Spleen (tissue), 11 donors: ENCODE data around the gene SOD2. TPM values are rescaled to one million over a fixed set of nuclear protein-coding genes. Genes with fewer than 3 reads are reported as not detected.
"Not testable (repeated sequence)": the region's sequence is repeated elsewhere in the genome, so short reads cannot be mapped to it uniquely, and the experiment has no call there.

Experiments
- DNase-seq: peaks from one replicate; pipeline ENCODE4 v3.0.0-alpha.2; 2020
- H3K27ac ChIP-seq, 8 donors: fragments of 200-600 bp; sonication (generic) in 7 of 8; 1 replicate in 4 of 8; 2 replicates in 4 of 8; pipeline versions ENCODE4 v1.5.0 to v1.8.0; 2016 to 2021; ENCODE audit warnings: inconsistent platforms in 4 of 8, mild to moderate bottlenecking in 4 of 8, moderate library complexity in 1 of 8
- H3K27me3 ChIP-seq, 7 donors: fragments of 200-600 bp; sonication (generic) in 6 of 7; replicated peaks in 1 of 7; 1 replicate in 4 of 7; 2 replicates in 3 of 7; pipeline versions ENCODE4 v1.5.0 to v1.8.0; 2016 to 2021; ENCODE audit warnings: inconsistent platforms in 3 of 7, mild to moderate bottlenecking in 1 of 7
- H3K36me3 ChIP-seq, 6 donors: fragments of 200-600 bp; sonication (generic) in 5 of 6; 1 replicate in 4 of 6; 2 replicates in 2 of 6; pipeline versions ENCODE4 v1.5.0 to v1.8.0; 2016 to 2021; ENCODE audit warnings: inconsistent platforms in 2 of 6
- H3K4me1 ChIP-seq, 6 donors: fragments of 200-600 bp; sonication (generic) in 5 of 6; 1 replicate in 3 of 6; 2 replicates in 3 of 6; pipeline versions ENCODE4 v1.5.0 to v1.8.0; 2016 to 2021; ENCODE audit warnings: inconsistent platforms in 3 of 6
- H3K4me3 ChIP-seq, 8 donors: fragments of 200-600 bp; sonication (generic) in 7 of 8; 1 replicate in 4 of 8; 2 replicates in 4 of 8; pipeline versions ENCODE4 v1.5.0 to v1.8.0; 2016 to 2021; ENCODE audit warnings: inconsistent platforms in 4 of 8, mild to moderate bottlenecking in 4 of 8, moderate library complexity in 2 of 8
- H3K9me3 ChIP-seq, 8 donors: fragments of 200-600 bp; sonication (generic) in 7 of 8; 1 replicate in 4 of 8; 2 replicates in 4 of 8; pipeline versions ENCODE4 v1.5.0 to v1.8.0; 2016 to 2021; ENCODE audit warnings: inconsistent platforms in 4 of 8
- CTCF ChIP-seq, 11 experiments: fragments of 200-600 bp in 7 of 11; fragments of 450-650 bp in 4 of 11; sonication (generic) in 4 of 11; IDR thresholded peaks in 8 of 11; conservative IDR thresholded peaks in 3 of 11; 1 replicate in 7 of 11; 2 replicates in 4 of 11; pipeline versions ENCODE4 v1.4.0 to v1.8.0; 2016 to 2021; ENCODE audit warnings: antibody characterized with exemption in 11 of 11, inconsistent platforms in 4 of 11, mild to moderate bottlenecking in 1 of 11
- POLR2A ChIP-seq, 3 donors: fragments of 450-650 bp; IDR thresholded peaks; one replicate each; pipeline ENCODE4 v1.5.1; 2017; ENCODE audit warnings: antibody characterized with exemption in 3 of 3, mild to moderate bottlenecking in 1 of 3
- POLR2AphosphoS5 ChIP-seq, 3 donors: sonication (generic); formaldehyde crosslinking; IDR thresholded peaks; one replicate each; pipeline ENCODE4 v1.5.1; 2017; ENCODE audit warnings: antibody characterized with exemption in 3 of 3
- WGBS, 5 donors: extraction: QIAGEN DNeasy Blood & Tissue Kit in 3 of 5; methylation state at CpG; one replicate each; pipeline versions ENCODE4 v1.1.5 to v1.1.7; 2013 to 2018; 5-methylcytosine and 5-hydroxymethylcytosine counted together
- intact Hi-C: fragments of 100-400 bp; cut with DNase I; formaldehyde crosslinking; loops from one replicate; pipeline ENCODE4 v1.15.0; 2023; ENCODE audit warnings: low total_unique reads
- polyA plus RNA-seq, 3 donors: library from polyadenylated mRNA; stranded (reverse); fragments of 200-250 nt; gene quantifications; one replicate each; pipeline ENCODE4 v1.2.1, GENCODE V29; 2013
- total RNA-seq, 7 donors: library from RNA; depleted of rRNA in 3 of 7; stranded (reverse); fragments of >200 nt in 3 of 7; fragmentation: NEBNext Ultra II Directional in 4 of 7; extraction: Animal tissue kit (Norgen Biotek cat#: 25700) in 4 of 7; gene quantifications; one replicate each; pipeline versions ENCODE4 v1.1.0 to v1.2.1, GENCODE V29; 2016 to 2021
- donor health status: healthy with polysubstance abuse.
- donor health status: DM: no; HTN: no; CAD: no; lungs with moderate emphysema.
- donor health status: DM: no; HTN: no; CAD: no.
- donor health status: Bipolar disorder and iron deficiency.
- donor health status: healthy.
- donor health status: DM: no; HTN: no; CAD: no.
- donor health status: DM: yes; HTN: yes; CAD: no.

Gene SOD2
- total and polyA plus RNA-seq, 10 donors, result 60.3 to 463 (median 249) TPM

GRCh38 chr6:159736908-159737307 lies 43.9 kb upstream of the SOD2 start:
- no peak overlapping the region for H3K4me3 ChIP-seq
- H3K9me3 ChIP-seq, result no peaks in the 10 kb centered on the region
- WGBS, 5 donors, result 82 to 94% (median 92%) methylated on average over 7 of the region's 7 CpGs
- TF ChIP-seq POLR2AphosphoS5 (IDR thresholded peaks at IDR 0.05), result no peak
- no peak for TF ChIP-seq POLR2A (IDR thresholded peaks at IDR 0.05)
- no peak for TF ChIP-seq CTCF (IDR thresholded peaks at IDR 0.05 in 8 of 11, conservative IDR thresholded peaks at IDR 0.05 in 3 of 11)
- H3K27me3 ChIP-seq, result no peaks in the 10 kb centered on the region
- H3K27ac ChIP-seq, result peak overlapping the region in 1 of 8 donors; percentile 64
- peaks cover 11 to 98% (median 81%) of the 10 kb centered on the region in 6 donors for H3K4me1 ChIP-seq
- H3K36me3 ChIP-seq, result peaks cover 0 to 62% (median 20%) of the 10 kb centered on the region in 6 donors
- intact Hi-C loops, result loop anchor here (10.0 kb wide), 1 partner anchor 48 kb away; the partner anchor contains the start of gene TCP1
- no peak for DNase-seq

- H3K9me3 ChIP-seq, H3K27ac ChIP-seq, H3K27me3 ChIP-seq, DNase-seq, H3K4me3 ChIP-seq: not testable (repeated sequence)
- WGBS, 5 donors, result 90 to 92% (median 91%) methylated on average over 12 of the region's 12 CpGs
- Histone ChIP-seq H3K4me1 (peaks cover 30 to 100% (median 99%) of the 10 kb centered on the region in 6 donors), H3K36me3 (peaks cover 0 to 37% (median 2%) of the 10 kb centered on the region in 6 donors)
- intact Hi-C loops, result loop anchor here (10.0 kb wide), 1 partner anchor 51 kb away; the partner anchor contains the start of gene TCP1
Measured at GRCh38 chr6:159733395-159733794, 40.4 kb upstream of the SOD2 start.

- peaks cover 0 to 29% (median 1%) of the 10 kb centered on the region in 6 donors for H3K36me3 ChIP-seq
- H3K4me3 ChIP-seq, H3K27ac ChIP-seq, DNase-seq, H3K9me3 ChIP-seq, H3K27me3 ChIP-seq: not testable (repeated sequence)
- peaks cover 30 to 95% (median 92%) of the 10 kb centered on the region in 6 donors for H3K4me1 ChIP-seq
- WGBS, 5 donors, result 87 to 96% (median 91%) methylated on average over 12 of the region's 12 CpGs
- intact Hi-C loops, result loop anchor here (10.0 kb wide), 1 partner anchor 52 kb away; the partner anchor contains the start of gene TCP1
- TF ChIP-seq POLR2AphosphoS5 (IDR thresholded peaks at IDR 0.05), result peak in 1 of 3 donors; percentile 16
Measured at GRCh38 chr6:159732550-159732949, 39.5 kb upstream of the SOD2 start.

- no peaks in the 10 kb centered on the region for H3K27me3 ChIP-seq
- H3K4me3 ChIP-seq, result peak overlapping the region in 2 of 8 donors; percentile 70 to 94
- no peaks in the 10 kb centered on the region for H3K9me3 ChIP-seq
- H3K36me3 ChIP-seq, result peaks cover 0 to 18% (median 0%) of the 10 kb centered on the region in 6 donors
- 68 to 75% (median 73%) methylated on average over 6 of the region's 6 CpGs for WGBS, 5 donors
- TF ChIP-seq POLR2AphosphoS5 (IDR thresholded peaks at IDR 0.05) (no peak), POLR2A (IDR thresholded peaks at IDR 0.05) (no peak), CTCF (IDR thresholded peaks at IDR 0.05 in 8 of 11, conservative IDR thresholded peaks at IDR 0.05 in 3 of 11) (no peak)
- H3K27ac ChIP-seq, result peak overlapping the region in 3 of 8 donors; percentile 2 to 100 (median 100)
- intact Hi-C loops, result loop anchor here (10.0 kb wide), 1 partner anchor 54 kb away; the partner anchor contains the start of gene TCP1
- DNase-seq, result no peak
- peaks cover 38 to 85% (median 80%) of the 10 kb centered on the region in 6 donors for H3K4me1 ChIP-seq
Measured at GRCh38 chr6:159730332-159730676, 37.3 kb upstream of the SOD2 start.

GRCh38 chr6:159729598-159730331 lies 36.7 kb upstream of the SOD2 start:
- Histone ChIP-seq H3K27me3 (no peaks in the 10 kb centered on the region), H3K27ac (peak overlapping the region in 6 of 8 donors; percentile 2 to 100 (median 100)), H3K36me3 (peaks cover 0 to 18% (median 0%) of the 10 kb centered on the region in 6 donors), H3K4me3 (peak overlapping the region in 7 of 8 donors; percentile 0 to 94 (median 70)), H3K4me1 (peaks cover 38 to 85% (median 80%) of the 10 kb centered on the region in 6 donors), H3K9me3 (no peaks in the 10 kb centered on the region)
- no peak for TF ChIP-seq POLR2A (IDR thresholded peaks at IDR 0.05)
- TF ChIP-seq CTCF (IDR thresholded peaks at IDR 0.05 in 8 of 11, conservative IDR thresholded peaks at IDR 0.05 in 3 of 11), result no peak
- no peak for TF ChIP-seq POLR2AphosphoS5 (IDR thresholded peaks at IDR 0.05)
- DNase-seq, result no peak
- intact Hi-C loops, result loop anchor here (5.0 to 10.0 kb wide), 3 partner anchors 33 to 55 kb away; partner anchors contain the start of genes ACAT2, SOD2 and TCP1
- WGBS, 5 donors, result 24 to 33% (median 31%) methylated on average over 4 of the region's 4 CpGs
